ENCODE data around the gene BTBD17. TPM values are rescaled to one million over a fixed set of nuclear protein-coding genes. Genes with fewer than 3 reads are reported as not detected.
A peak's percentile ranks its signal among the peaks of the same experiment; 100 is the strongest.

The BTBD17 gene
- polyA plus RNA-seq, 3 donors = not detected

DNA sequence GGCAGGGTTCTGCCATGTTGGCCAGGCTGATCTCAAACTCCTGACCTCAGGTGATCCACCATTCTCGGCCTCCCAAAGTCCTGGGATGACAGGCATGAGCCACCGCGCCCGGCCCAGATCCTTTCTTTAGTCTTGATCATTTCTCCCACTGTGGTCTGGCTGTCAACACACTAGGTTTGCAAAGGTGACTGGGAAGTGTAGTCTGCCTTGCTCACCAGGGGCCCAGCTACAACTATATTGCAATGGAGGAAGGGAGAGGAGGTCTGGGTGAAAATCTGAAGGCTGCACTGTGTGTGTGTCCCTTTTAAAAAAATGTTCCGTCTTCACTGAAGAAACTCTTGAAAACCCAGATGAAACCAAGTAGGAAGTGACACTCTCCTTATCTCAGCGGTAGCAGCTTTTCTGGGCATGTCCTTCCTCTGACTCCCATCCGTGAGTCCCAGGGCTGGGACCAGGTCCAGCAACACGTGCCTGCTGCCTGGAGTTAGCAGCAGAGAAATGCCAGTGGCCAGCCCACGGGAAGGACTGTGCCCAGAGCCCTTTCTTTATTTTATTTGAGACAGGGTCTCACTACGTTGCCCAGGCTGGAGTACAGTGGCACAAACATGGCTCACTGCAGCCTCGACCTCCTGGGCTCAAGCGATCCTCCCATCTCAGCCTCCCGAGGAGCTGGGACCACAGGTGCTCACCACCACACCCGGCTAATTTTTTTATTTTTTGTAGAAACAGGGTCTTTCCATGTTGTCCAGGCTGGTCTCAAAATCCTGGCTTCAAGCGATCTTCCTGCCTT is 53.5 kb downstream of the BTBD17 start:
- H3K9me3 ChIP-seq (replicated peaks in 1 of 2; ENCODE audit: control insufficient read depth in 1 of 2, insufficient read depth in 1 of 2, low read length in 2 of 2) = peaks cover 11 to 31% of the 10 kb centered on the region in 2 donors
- H3K4me2 ChIP-seq (replicated peaks; ENCODE audit: extremely low read depth, low read length, poor library complexity, severe bottlenecking) = no peak overlapping the region
- peaks cover 0 to 5% of the 10 kb centered on the region in 2 donors for H3K27me3 ChIP-seq (ENCODE audit: control insufficient read depth in 2 of 2, insufficient read depth in 2 of 2, low read length in 2 of 2)
- H3K36me3 ChIP-seq (replicated peaks in 1 of 2; ENCODE audit: control insufficient read depth in 1 of 2, insufficient read depth in 2 of 2, low read length in 2 of 2) = no peaks in the 10 kb centered on the region
- no peaks in the 10 kb centered on the region for H4K20me1 ChIP-seq (ENCODE audit: insufficient read depth, low read length)
- H3K4me1 ChIP-seq (ENCODE audit: control insufficient read depth in 1 of 2, insufficient read depth in 2 of 2, low read length in 2 of 2) = peaks cover 4 to 11% of the 10 kb centered on the region in 2 donors
- intact Hi-C loops (cut with micrococcal nuclease) = loop anchor here in 1 of 2 donors (10.0 kb wide), 1 partner anchor 47 kb away; no protein-coding TSS in a partner anchor
- no peak for DNase-seq
- TF ChIP-seq, protein P1, sequence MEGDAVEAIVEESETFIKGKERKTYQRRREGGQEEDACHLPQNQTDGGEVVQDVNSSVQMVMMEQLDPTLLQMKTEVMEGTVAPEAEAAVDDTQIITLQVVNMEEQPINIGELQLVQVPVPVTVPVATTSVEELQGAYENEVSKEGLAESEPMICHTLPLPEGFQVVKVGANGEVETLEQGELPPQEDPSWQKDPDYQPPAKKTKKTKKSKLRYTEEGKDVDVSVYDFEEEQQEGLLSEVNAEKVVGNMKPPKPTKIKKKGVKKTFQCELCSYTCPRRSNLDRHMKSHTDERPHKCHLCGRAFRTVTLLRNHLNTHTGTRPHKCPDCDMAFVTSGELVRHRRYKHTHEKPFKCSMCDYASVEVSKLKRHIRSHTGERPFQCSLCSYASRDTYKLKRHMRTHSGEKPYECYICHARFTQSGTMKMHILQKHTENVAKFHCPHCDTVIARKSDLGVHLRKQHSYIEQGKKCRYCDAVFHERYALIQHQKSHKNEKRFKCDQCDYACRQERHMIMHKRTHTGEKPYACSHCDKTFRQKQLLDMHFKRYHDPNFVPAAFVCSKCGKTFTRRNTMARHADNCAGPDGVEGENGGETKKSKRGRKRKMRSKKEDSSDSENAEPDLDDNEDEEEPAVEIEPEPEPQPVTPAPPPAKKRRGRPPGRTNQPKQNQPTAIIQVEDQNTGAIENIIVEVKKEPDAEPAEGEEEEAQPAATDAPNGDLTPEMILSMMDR (IDR thresholded peaks at IDR 0.05) = no peak
- H2AFZ ChIP-seq (ENCODE audit: insufficient read depth, low read depth, low read length, poor library complexity, severe bottlenecking) = no peak overlapping the region
- H3K4me3 ChIP-seq (replicated peaks in 1 of 3; ENCODE audit: low read depth in 2 of 3, low read length in 3 of 3) = no peak overlapping the region
- no peak overlapping the region for H3K27ac ChIP-seq (ENCODE audit: low read depth in 1 of 2, low read length in 2 of 2)
- no peaks in the 10 kb centered on the region for H3K79me2 ChIP-seq (ENCODE audit: insufficient read depth, low read length)
- Mint-ChIP-seq H3K4me3 (peak overlapping the region in 1 of 2 donors; percentile 7), H3K9me3 (peaks cover 11 to 39% (median 30%) of the 10 kb centered on the region in 7 donors), H3K36me3 (no peaks in the 10 kb centered on the region), H3K27ac (no peak overlapping the region), H3K4me1 (peaks cover 16% of the 10 kb centered on the region), H3K27me3 (ENCODE audit: low read depth in 3 of 3) (peaks cover 19 to 35% (median 23%) of the 10 kb centered on the region in 3 donors)
- no peak overlapping the region for H3K9ac ChIP-seq (ENCODE audit: insufficient read depth, low read length, poor library complexity, severe bottlenecking)
- whole genome bisulfite sequencing (ENCODE audit: insufficient coverage) = 27% methylated on average over 9 of the region's 15 CpGs

Other genes starting within 250 kb of the BTBD17 start
- gene RPL38, start 158.2 kb downstream of the BTBD17 start, polyA plus RNA-seq = 1,000 to 10,000 TPM in 1 of 3 donors, 100 to 1,000 TPM in 2; 379 to 1,070 (median 919) TPM
- 10 to 100 TPM; 12.3 to 57.4 (median 18.7) TPM for gene TTYH2, start 148.3 kb downstream of the BTBD17 start, polyA plus RNA-seq
- gene DNAI2, start 87.6 kb downstream of the BTBD17 start, polyA plus RNA-seq = under 1 TPM in 1 of 3 donors, not detected in 2; 0.07 TPM
- not detected for gene KIF19, start 35.6 kb downstream of the BTBD17 start, polyA plus RNA-seq
- not detected for gene GPR142, start 5.6 kb upstream of the BTBD17 start, polyA plus RNA-seq
- 1 to 10 TPM in 2 of 3 donors, under 1 TPM in 1; 0.47 to 3.3 (median 1.9) TPM for gene GPRC5C, start 70.2 kb upstream of the BTBD17 start, polyA plus RNA-seq
- gene CD300A, start 104.8 kb upstream of the BTBD17 start, polyA plus RNA-seq = 100 to 1,000 TPM; 173 to 222 (median 212) TPM
- gene CD300LB, start 169.6 kb upstream of the BTBD17 start, polyA plus RNA-seq = 100 to 1,000 TPM in 1 of 3 donors, 10 to 100 TPM in 2; 88.0 to 102 (median 92.9) TPM
- gene CD300C, start 184.2 kb upstream of the BTBD17 start, polyA plus RNA-seq = 100 to 1,000 TPM in 1 of 3 donors, 10 to 100 TPM in 2; 68.3 to 141 (median 93.1) TPM
- 100 to 1,000 TPM in 1 of 3 donors, 10 to 100 TPM in 2; 57.9 to 148 (median 84.7) TPM for gene CD300H, start 205.6 kb upstream of the BTBD17 start, polyA plus RNA-seq
- gene CD300LD, start 230.4 kb upstream of the BTBD17 start, polyA plus RNA-seq = under 1 TPM; 0.33 to 0.50 (median 0.41) TPM

Measured in CD14-positive monocyte (primary cell).